MM.1S (cell line): ENCODE measurements around the gene CEMIP2.

Experiments used
- DNase-seq: peaks from one replicate; pipeline ENCODE4 v3.0.0-alpha.2; 2015
- H2AFZ ChIP-seq: fragments of 300-600 bp; sonication (generic); 2 replicates; pipeline ENCODE4 v1.6.0; 2016; ENCODE audit warnings: antibody characterized with exemption, low read length
- H3F3A ChIP-seq: fragments of 300-600 bp; sonication (generic); 2 replicates; pipeline ENCODE4 v1.6.1; 2016; ENCODE audit warnings: mild to moderate bottlenecking, antibody characterized with exemption, low read length, moderate library complexity, mixed read lengths; ENCODE audit not compliant: insufficient read depth
- H3K27ac ChIP-seq: fragments of 300-600 bp; sonication (generic); 2 replicates; pipeline ENCODE4 v1.5.1; 2016; ENCODE audit warnings: mild to moderate bottlenecking, low read length
- H3K27me3 ChIP-seq: fragments of 300-600 bp; sonication (generic); replicated peaks from 2 replicates; pipeline ENCODE4 v1.6.0; 2016; ENCODE audit warnings: low read length; ENCODE audit not compliant: insufficient read depth
- H3K36me3 ChIP-seq: fragments of 300-600 bp; sonication (generic); replicated peaks from 2 replicates; pipeline ENCODE4 v1.6.1; 2016; ENCODE audit warnings: mild to moderate bottlenecking, low read length, mixed read lengths; ENCODE audit not compliant: insufficient read depth
- H3K4me1 ChIP-seq: fragments of 300-600 bp; sonication (generic); 2 replicates; pipeline ENCODE4 v1.6.1; 2016; ENCODE audit warnings: low read length, mixed read lengths
- H3K4me2 ChIP-seq: fragments of 300-600 bp; sonication (generic); 2 replicates; pipeline ENCODE4 v1.6.0; 2016; ENCODE audit warnings: low read depth, low read length
- H3K4me3 ChIP-seq: fragments of 300-600 bp; sonication (generic); 2 replicates; pipeline ENCODE4 v1.5.1; 2016; ENCODE audit warnings: low read length, mixed read lengths
- H3K79me2 ChIP-seq: fragments of 300-600 bp; sonication (generic); 2 replicates; pipeline ENCODE4 v1.6.1; 2016; ENCODE audit warnings: mixed run types, low read length, mixed read lengths
- H3K9ac ChIP-seq: fragments of 300-600 bp; sonication (generic); 2 replicates; pipeline ENCODE4 v1.6.1; 2016; ENCODE audit warnings: low read length, mixed read lengths
- H3K9me2 ChIP-seq: fragments of 300-600 bp; sonication (generic); replicated peaks from 2 replicates; pipeline ENCODE4 v1.6.1; 2016; ENCODE audit warnings: mild to moderate bottlenecking, low read length, mixed read lengths; ENCODE audit not compliant: insufficient read depth
- H3K9me3 ChIP-seq: fragments of 300-600 bp; sonication (generic); replicated peaks from 2 replicates; pipeline ENCODE4 v1.6.1; 2016; ENCODE audit warnings: mild to moderate bottlenecking, low read length, mixed read lengths; ENCODE audit not compliant: insufficient read depth
- H4K20me1 ChIP-seq: fragments of 300-600 bp; sonication (generic); 2 replicates; pipeline ENCODE4 v1.6.1; 2016; ENCODE audit warnings: mild to moderate bottlenecking, low read length, moderate library complexity, mixed read lengths; ENCODE audit not compliant: insufficient read depth
- CTCF ChIP-seq: fragments of 300-600 bp; sonication (generic); IDR thresholded peaks from 2 replicates; pipeline ENCODE4 v1.5.1; 2016; ENCODE audit warnings: antibody characterized with exemption, low read length, mixed read lengths
- EZH2 ChIP-seq: fragments of 300-600 bp; sonication (generic); optimal IDR thresholded peaks from 2 replicates; pipeline ENCODE3; 2017; ENCODE audit warnings: low read depth, mild to moderate bottlenecking, antibody characterized with exemption, low read length, mixed read lengths
- EZH2phosphoT487 ChIP-seq: fragments of 300-600 bp; sonication (generic); IDR thresholded peaks from 2 replicates; pipeline ENCODE4 v1.6.1; 2018; ENCODE audit warnings: antibody characterized with exemption, low read length

The CEMIP2 gene

GRCh38 chr9:71814226-71814625, 45.9 kb upstream of the CEMIP2 start:
- Histone ChIP-seq H3K36me3 (no peaks in the 10 kb centered on the region), H3K4me3 (no peak overlapping the region), H3K9me2 (no peaks in the 10 kb centered on the region), H3K4me2 (no peak overlapping the region), H3K27ac (no peak overlapping the region), H3K79me2 (no peaks in the 10 kb centered on the region), H3F3A (no peaks in the 10 kb centered on the region), H4K20me1 (no peaks in the 10 kb centered on the region), H3K4me1 (no peaks in the 10 kb centered on the region), H3K27me3 (no peaks in the 10 kb centered on the region), H2AFZ (no peak overlapping the region), H3K9ac (no peak overlapping the region), H3K9me3 (no peaks in the 10 kb centered on the region)
- no peak for TF ChIP-seq EZH2
- TF ChIP-seq EZH2phosphoT487: no peak
- TF ChIP-seq CTCF: no peak
- no peak for DNase-seq

- no peaks in the 10 kb centered on the region for H4K20me1 ChIP-seq
- H3K9me3 ChIP-seq: no peaks in the 10 kb centered on the region
- H3K4me2 ChIP-seq: no peak overlapping the region
- H3K36me3 ChIP-seq: no peaks in the 10 kb centered on the region
- H3K27me3 ChIP-seq: no peaks in the 10 kb centered on the region
- H3K9ac ChIP-seq: no peak overlapping the region
- H3K9me2 ChIP-seq: no peaks in the 10 kb centered on the region
- H3K4me1 ChIP-seq: no peaks in the 10 kb centered on the region
- H3K4me3 ChIP-seq: no peak overlapping the region
- DNase-seq: no peak
- no peak overlapping the region for H2AFZ ChIP-seq
- H3K27ac ChIP-seq: no peak overlapping the region
- H3K79me2 ChIP-seq: no peaks in the 10 kb centered on the region
- H3F3A ChIP-seq: no peaks in the 10 kb centered on the region
- no peak for TF ChIP-seq EZH2phosphoT487
- no peak for TF ChIP-seq EZH2
- TF ChIP-seq CTCF: no peak
These were observed 44.1 kb upstream of the CEMIP2 start for GRCh38 chr9:71812385-71812784.

GRCh38 chr9:71808068-71808467, 39.8 kb upstream of the CEMIP2 start:
- DNase-seq: no peak
- H3K79me2 ChIP-seq: no peaks in the 10 kb centered on the region
- no peaks in the 10 kb centered on the region for H3K9me3 ChIP-seq
- no peaks in the 10 kb centered on the region for H3F3A ChIP-seq
- TF ChIP-seq EZH2phosphoT487 (no peak), CTCF (no peak), EZH2 (no peak)
- no peaks in the 10 kb centered on the region for H4K20me1 ChIP-seq
- H3K9me2 ChIP-seq: no peaks in the 10 kb centered on the region
- H3K9ac ChIP-seq: no peak overlapping the region
- no peak overlapping the region for H2AFZ ChIP-seq
- no peak overlapping the region for H3K4me2 ChIP-seq
- H3K4me1 ChIP-seq: no peaks in the 10 kb centered on the region
- H3K27ac ChIP-seq: no peak overlapping the region
- no peaks in the 10 kb centered on the region for H3K27me3 ChIP-seq
- no peaks in the 10 kb centered on the region for H3K36me3 ChIP-seq
- no peak overlapping the region for H3K4me3 ChIP-seq
